HEK293 (cell line): ENCODE data around the gene PRRT1B.

Experiments used
- BCL11A ChIP-seq: fragments of 450-650 bp; formaldehyde crosslinking; IDR thresholded peaks from 2 replicates; pipeline ENCODE4 v1.5.1; 2016; ENCODE audit warnings: low read depth, missing biosample characterization, missing genetic modification characterization
- FEZF1 ChIP-seq: fragments of 450-650 bp; formaldehyde crosslinking; IDR thresholded peaks from 2 replicates; pipeline ENCODE4 v1.5.1; 2016; ENCODE audit warnings: missing biosample characterization, missing genetic modification characterization
- GFI1B ChIP-seq: fragments of 450-650 bp; formaldehyde crosslinking; IDR thresholded peaks from 2 replicates; pipeline ENCODE4 v1.5.1; 2016; ENCODE audit warnings: missing biosample characterization, missing genetic modification characterization
- GLI2 ChIP-seq: fragments of 450-650 bp; formaldehyde crosslinking; IDR thresholded peaks from 2 replicates; pipeline ENCODE4; 2017; ENCODE audit warnings: missing biosample characterization, missing genetic modification characterization, low read depth, borderline replicate concordance
- HOXA7 ChIP-seq: sonication (generic); formaldehyde crosslinking; IDR thresholded peaks from 2 replicates; pipeline ENCODE4 v1.8.1; 2022; ENCODE audit warnings: missing genetic modification reagents, borderline replicate concordance
- IKZF3 ChIP-seq: fragments of 450-650 bp; IDR thresholded peaks from 2 replicates; pipeline ENCODE4 v1.5.0; 2018; ENCODE audit warnings: missing biosample characterization, mild to moderate bottlenecking, missing genetic modification characterization, moderate library complexity
- KLF10 ChIP-seq: fragments of 450-650 bp; IDR thresholded peaks from 2 replicates; pipeline ENCODE4 v1.5.1; 2018; ENCODE audit warnings: missing biosample characterization, mild to moderate bottlenecking, missing genetic modification characterization
- KLF17 ChIP-seq: fragments of 450-650 bp; formaldehyde crosslinking; IDR thresholded peaks from 2 replicates; pipeline ENCODE4 v1.5.1; 2016; ENCODE audit warnings: missing biosample characterization, missing genetic modification characterization
- KLF9 ChIP-seq: fragments of 450-650 bp; formaldehyde crosslinking; IDR thresholded peaks from 2 replicates; pipeline ENCODE4 v1.5.1; 2016; ENCODE audit warnings: missing biosample characterization, missing genetic modification characterization, low read depth
- SALL2 ChIP-seq: fragments of 450-650 bp; formaldehyde crosslinking; IDR thresholded peaks from 2 replicates; pipeline ENCODE4 v1.5.0; 2017; ENCODE audit warnings: missing biosample characterization, mild to moderate bottlenecking, missing genetic modification characterization, borderline replicate concordance
- SP3 ChIP-seq: fragments of 450-650 bp; formaldehyde crosslinking; IDR thresholded peaks from 2 replicates; pipeline ENCODE4 v1.5.1; 2016; ENCODE audit warnings: missing biosample characterization, missing genetic modification characterization
- SP7 ChIP-seq: fragments of 450-650 bp; formaldehyde crosslinking; IDR thresholded peaks from 2 replicates; pipeline ENCODE4 v1.5.1; 2016; ENCODE audit warnings: missing biosample characterization, missing genetic modification characterization
- ZBTB11 ChIP-seq: fragments of 450-650 bp; formaldehyde crosslinking; conservative IDR thresholded peaks from 2 replicates; pipeline ENCODE4 v1.5.1; 2016; ENCODE audit warnings: low read depth, missing biosample characterization, missing genetic modification characterization
- ZBTB7A ChIP-seq: fragments of 450-650 bp; formaldehyde crosslinking; IDR thresholded peaks from 2 replicates; pipeline ENCODE4 v1.5.1; 2016; ENCODE audit warnings: low read depth, missing biosample characterization, missing genetic modification characterization
- ZBTB8A ChIP-seq: fragments of 450-650 bp; formaldehyde crosslinking; IDR thresholded peaks from 2 replicates; pipeline ENCODE4 v1.5.1; 2016; ENCODE audit warnings: missing biosample characterization, missing genetic modification characterization
- ZNF138 ChIP-seq: fragments of 450-650 bp; formaldehyde crosslinking; IDR thresholded peaks from 2 replicates; pipeline ENCODE4 v1.5.1; 2016; ENCODE audit warnings: missing biosample characterization, missing genetic modification characterization, borderline replicate concordance
- ZNF157 ChIP-seq: fragments of 450-650 bp; formaldehyde crosslinking; IDR thresholded peaks from 2 replicates; pipeline ENCODE4 v1.5.1; 2016; ENCODE audit warnings: missing biosample characterization, missing genetic modification characterization
- ZNF169 ChIP-seq: fragments of 450-650 bp; formaldehyde crosslinking; IDR thresholded peaks from 2 replicates; pipeline ENCODE4 v1.5.1; 2016; ENCODE audit warnings: missing biosample characterization, missing genetic modification characterization
- ZNF175 ChIP-seq: fragments of 450-650 bp; formaldehyde crosslinking; IDR thresholded peaks from 2 replicates; pipeline ENCODE4 v1.5.1; 2016; ENCODE audit warnings: missing biosample characterization, missing genetic modification characterization
- ZNF19 ChIP-seq: fragments of 450-650 bp; formaldehyde crosslinking; IDR thresholded peaks from 2 replicates; pipeline ENCODE4; 2016; ENCODE audit warnings: missing biosample characterization, missing genetic modification characterization, low read depth
- ZNF266 ChIP-seq: fragments of 450-650 bp; formaldehyde crosslinking; IDR thresholded peaks from 2 replicates; pipeline ENCODE4 v1.5.1; 2016; ENCODE audit warnings: missing biosample characterization, missing genetic modification characterization, low read depth
- ZNF426 ChIP-seq: fragments of 450-650 bp; formaldehyde crosslinking; IDR thresholded peaks from 2 replicates; pipeline ENCODE4 v1.5.1; 2017; ENCODE audit warnings: missing biosample characterization, missing genetic modification characterization, mild to moderate bottlenecking, inconsistent platforms, moderate library complexity
- ZNF473 ChIP-seq: fragments of 450-650 bp; formaldehyde crosslinking; IDR thresholded peaks from 2 replicates; pipeline ENCODE4 v1.5.1; 2017; ENCODE audit warnings: missing biosample characterization, missing genetic modification characterization
- ZNF48 ChIP-seq: fragments of 450-650 bp; formaldehyde crosslinking; IDR thresholded peaks from 2 replicates; pipeline ENCODE4 v1.5.1; 2016; ENCODE audit warnings: missing biosample characterization, missing genetic modification characterization
- ZNF518A ChIP-seq: fragments of 450-650 bp; formaldehyde crosslinking; conservative IDR thresholded peaks from 2 replicates; pipeline ENCODE4 v1.5.1; 2016; ENCODE audit warnings: low read depth, missing biosample characterization, missing genetic modification characterization
- ZNF521 ChIP-seq: fragments of 450-650 bp; formaldehyde crosslinking; IDR thresholded peaks from 2 replicates; pipeline ENCODE4 v1.5.1; 2017; ENCODE audit warnings: missing biosample characterization, mild to moderate bottlenecking, missing genetic modification characterization
- ZNF530 ChIP-seq: fragments of 450-650 bp; formaldehyde crosslinking; IDR thresholded peaks from 2 replicates; pipeline ENCODE4 v1.5.1; 2016; ENCODE audit warnings: low read depth, missing biosample characterization, missing genetic modification characterization
- ZNF555 ChIP-seq: fragments of 450-650 bp; formaldehyde crosslinking; conservative IDR thresholded peaks from 2 replicates; pipeline ENCODE4 v1.5.1; 2017; ENCODE audit warnings: missing biosample characterization, mild to moderate bottlenecking, missing genetic modification characterization, inconsistent platforms
- ZNF571 ChIP-seq: fragments of 450-650 bp; formaldehyde crosslinking; IDR thresholded peaks from 2 replicates; pipeline ENCODE4 v1.5.0; 2017; ENCODE audit warnings: missing biosample characterization, missing genetic modification characterization
- ZNF626 ChIP-seq: fragments of 450-650 bp; sonication (Bioruptor Pico); formaldehyde crosslinking; IDR thresholded peaks from 2 replicates; pipeline ENCODE4 v1.5.1; 2018; ENCODE audit warnings: missing biosample characterization, missing genetic modification characterization, inconsistent platforms
- ZNF660 ChIP-seq: fragments of 450-650 bp; IDR thresholded peaks from 2 replicates; pipeline ENCODE4 v1.5.1; 2018; ENCODE audit warnings: missing biosample characterization, mild to moderate bottlenecking, missing genetic modification characterization
- ZSCAN23 ChIP-seq: fragments of 450-650 bp; formaldehyde crosslinking; IDR thresholded peaks from 2 replicates; pipeline ENCODE4 v1.5.1; 2016; ENCODE audit warnings: missing biosample characterization, missing genetic modification characterization
- ZSCAN30 ChIP-seq: fragments of 450-650 bp; IDR thresholded peaks from 2 replicates; pipeline ENCODE4 v1.5.1; 2018; ENCODE audit warnings: missing biosample characterization, mild to moderate bottlenecking, missing genetic modification characterization, moderate library complexity
- ZXDB ChIP-seq: fragments of 450-650 bp; formaldehyde crosslinking; IDR thresholded peaks from 2 replicates; pipeline ENCODE4 v1.5.1; 2016; ENCODE audit warnings: missing biosample characterization, missing genetic modification characterization

The PRRT1B gene

GRCh38 chr9:131543141-131543540 lies 2.2 kb upstream of the PRRT1B start (continued):
- TF ChIP-seq KLF10 (tag by site-specific recombination): no peak
- TF ChIP-seq GFI1B (tag by site-specific recombination): no peak
- TF ChIP-seq FEZF1 (tag by site-specific recombination): no peak
- TF ChIP-seq SP7 (tag by site-specific recombination): peak; percentile 63; the same call in 1 of the 2 replicates
- no peak for TF ChIP-seq ZNF530 (tag by site-specific recombination)
- TF ChIP-seq ZNF19 (tag by site-specific recombination): no peak
- no peak for TF ChIP-seq KLF17 (tag by site-specific recombination)
- no peak for TF ChIP-seq GLI2 (tag by site-specific recombination)
- TF ChIP-seq ZSCAN23 (tag by site-specific recombination): 0 out of 2 replicates have a peak, but pooled peaks have one; percentile 39
- TF ChIP-seq ZNF660 (tag by site-specific recombination): no peak
- TF ChIP-seq HOXA7 (CRISPR knock-in tag): no peak
- TF ChIP-seq ZNF157 (tag by site-specific recombination): no peak
- no peak for TF ChIP-seq ZNF518A (tag by site-specific recombination)
- no peak for TF ChIP-seq ZNF138 (tag by site-specific recombination)
- no peak for TF ChIP-seq ZNF473 (tag by site-specific recombination)
- TF ChIP-seq ZXDB (tag by site-specific recombination): peak; percentile 47; the same call in 1 of the 2 replicates
- no peak for TF ChIP-seq SALL2 (tag by site-specific recombination)
- no peak for TF ChIP-seq ZNF175 (tag by site-specific recombination)
- no peak for TF ChIP-seq ZNF521
- TF ChIP-seq ZNF266: no peak
- no peak for TF ChIP-seq BCL11A (tag by site-specific recombination)
- TF ChIP-seq ZBTB8A (tag by site-specific recombination): no peak
- TF ChIP-seq ZNF626 (tag by site-specific recombination): 0 out of 2 replicates have a peak, but pooled peaks have one; percentile 41
- TF ChIP-seq ZBTB11 (tag by site-specific recombination): no peak
- TF ChIP-seq ZNF48 (tag by site-specific recombination): no peak
- TF ChIP-seq ZNF555 (tag by site-specific recombination): no peak
- no peak for TF ChIP-seq ZNF426 (tag by site-specific recombination)
- TF ChIP-seq SP3: no peak
- no peak for TF ChIP-seq ZNF169 (tag by site-specific recombination)
- TF ChIP-seq IKZF3 (tag by site-specific recombination): no peak
- no peak for TF ChIP-seq ZNF571 (tag by site-specific recombination)
- TF ChIP-seq ZSCAN30: no peak
- 0 out of 2 replicates have a peak, but pooled peaks have one; percentile 32 for TF ChIP-seq ZBTB7A (tag by site-specific recombination)
- TF ChIP-seq KLF9 (tag by site-specific recombination): no peak
